ENCODE results near the gene SDCCAG8.
A peak's percentile ranks its signal among the peaks of the same experiment; 100 is the strongest.

The SDCCAG8 gene

DNA sequence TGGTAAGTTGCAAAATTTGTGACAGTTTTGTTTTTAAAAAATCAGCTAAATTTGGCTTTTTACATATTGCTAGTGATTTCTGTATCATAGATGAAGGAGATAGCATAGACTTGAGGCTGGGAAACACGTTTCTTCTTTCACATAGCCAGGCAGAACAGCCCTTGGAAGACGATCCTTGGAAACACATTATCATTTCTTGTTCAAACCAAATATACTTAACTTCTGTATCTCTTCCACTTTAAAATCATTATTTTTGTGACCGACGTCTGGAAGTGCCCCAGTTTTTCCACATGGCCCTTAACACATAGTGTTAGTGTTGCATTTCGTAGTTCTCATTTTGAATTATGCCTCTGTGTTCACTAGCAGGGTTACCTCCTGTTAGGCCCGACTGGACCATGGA is 193.5 kb downstream of the SDCCAG8 start:
- Mint-ChIP-seq H3K27ac (no peak overlapping the region), H3K36me3 (ENCODE audit: low read depth) (peaks cover 6% of the 10 kb centered on the region), H3K27me3 (no peaks in the 10 kb centered on the region), H3K9me3 (no peaks in the 10 kb centered on the region), H3K4me3 (no peak overlapping the region), H3K4me1 (ENCODE audit: low read depth) (peaks cover 42% of the 10 kb centered on the region)
- intact Hi-C loops (cut with micrococcal nuclease), result no loop called here

DNA sequence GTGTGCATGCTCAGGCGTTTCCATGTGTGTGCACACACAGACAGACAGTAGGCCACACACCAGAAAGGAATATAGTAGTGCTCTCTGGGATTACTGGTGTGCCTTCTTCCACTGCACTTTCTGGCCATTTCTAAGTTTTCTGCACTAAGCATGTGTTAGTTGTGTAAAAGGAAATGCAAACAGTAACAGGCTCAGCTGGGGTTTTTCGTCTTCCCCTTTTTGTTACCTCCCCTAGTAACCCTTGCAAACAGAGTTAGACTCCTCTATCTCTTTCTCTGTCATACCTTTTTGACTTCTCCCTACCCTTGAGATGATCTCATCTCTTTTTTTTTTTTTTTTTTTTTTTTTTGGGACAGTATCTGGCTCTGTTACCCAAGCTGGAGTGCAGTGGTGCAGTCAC is 196.3 kb downstream of the SDCCAG8 start:
- no peak overlapping the region for H3K4me3 Mint-ChIP-seq
- H3K9me3 Mint-ChIP-seq, result no peaks in the 10 kb centered on the region
- peak overlapping the region; percentile 30 for H3K27ac Mint-ChIP-seq

DNA sequence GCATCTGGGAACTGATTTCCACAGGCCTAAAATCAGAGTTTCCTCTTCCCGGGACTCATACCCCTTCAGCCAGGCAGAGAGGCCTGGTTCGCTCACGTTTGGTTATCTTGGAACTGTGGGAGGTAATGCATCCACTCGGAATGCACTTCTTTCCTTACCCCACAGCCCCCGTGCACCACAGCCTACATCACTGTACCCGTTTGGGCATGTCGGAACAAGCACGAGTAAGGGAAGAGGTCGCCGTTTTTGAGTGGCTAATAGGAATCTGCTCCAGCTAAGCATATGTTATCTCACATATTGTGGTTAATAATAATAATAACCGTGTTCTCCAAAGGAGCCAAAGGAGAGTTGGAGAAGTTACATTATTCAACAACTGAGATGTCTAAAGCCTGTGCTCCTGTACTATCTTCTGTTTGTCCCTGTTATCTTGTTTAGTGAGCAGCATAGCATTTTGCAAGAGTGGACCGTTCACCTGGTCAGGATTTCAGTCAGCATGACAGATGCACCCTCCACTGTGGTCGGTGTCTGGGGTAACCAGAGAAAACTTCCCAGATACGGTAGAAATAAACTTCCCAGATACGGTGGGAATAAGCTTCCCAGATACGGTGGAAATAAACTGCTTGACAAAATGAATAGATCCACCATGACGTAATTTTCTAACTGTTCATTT is 198.6 kb downstream of the SDCCAG8 start:
- Mint-ChIP-seq H3K9me3 (no peaks in the 10 kb centered on the region), H3K4me1 (ENCODE audit: low read depth) (peaks cover 22% of the 10 kb centered on the region), H3K27ac (no peak overlapping the region), H3K36me3 (ENCODE audit: low read depth) (peaks cover 10% of the 10 kb centered on the region), H3K4me3 (no peak overlapping the region), H3K27me3 (no peaks in the 10 kb centered on the region)
- intact Hi-C loops (cut with micrococcal nuclease), result no loop called here

More for the DNA sequence above, 196.3 kb downstream of the SDCCAG8 start:
- intact Hi-C loops (cut with micrococcal nuclease), result no loop called here
- no peaks in the 10 kb centered on the region for H3K27me3 Mint-ChIP-seq
- peaks cover 28% of the 10 kb centered on the region for H3K4me1 Mint-ChIP-seq (ENCODE audit: low read depth)
- peaks cover 6% of the 10 kb centered on the region for H3K36me3 Mint-ChIP-seq (ENCODE audit: low read depth)

DNA sequence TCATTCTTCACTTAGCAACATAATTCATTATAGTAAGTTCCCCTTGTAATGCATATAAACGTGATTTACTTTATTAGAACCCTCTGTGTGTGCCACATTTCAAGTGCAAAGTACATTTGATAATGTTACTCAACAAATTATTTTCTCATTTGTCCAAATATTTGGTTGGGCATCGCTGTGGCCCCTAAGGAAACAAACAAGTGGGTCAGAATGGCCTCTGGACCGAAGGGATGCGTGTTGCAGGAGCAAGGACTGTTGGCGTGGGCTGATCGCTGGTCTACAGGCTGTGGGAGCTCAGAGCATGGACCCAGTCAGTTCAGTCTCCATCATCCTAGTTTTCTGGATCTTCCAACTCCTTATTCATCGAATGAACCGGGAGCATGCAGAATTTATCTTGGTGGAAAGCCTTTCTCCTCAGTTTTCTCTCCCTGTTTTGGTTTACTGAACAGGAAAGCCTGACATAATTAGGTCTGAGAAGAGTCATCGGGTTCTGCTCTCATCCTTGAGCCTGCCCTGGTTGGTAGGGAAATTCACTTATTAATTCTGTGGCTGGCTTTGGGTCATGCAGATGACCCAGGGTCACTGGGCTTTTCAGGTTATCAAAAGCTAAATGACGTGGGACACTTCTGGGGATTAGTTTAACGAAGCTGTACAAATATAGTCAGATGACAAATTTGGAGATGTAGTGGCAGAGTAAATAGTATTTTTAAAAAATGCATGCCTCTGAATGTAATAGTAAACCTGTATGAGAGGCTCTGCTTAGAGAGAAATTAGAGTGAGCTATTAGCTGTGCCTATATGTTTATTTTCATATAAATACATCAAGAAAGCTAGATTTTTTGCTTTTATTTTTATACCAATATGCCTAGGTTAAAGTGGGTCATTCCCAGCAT is 200.2 kb downstream of the SDCCAG8 start:
- Mint-ChIP-seq H3K9me3 (no peaks in the 10 kb centered on the region), H3K4me3 (no peak overlapping the region), H3K27ac (no peak overlapping the region), H3K4me1 (ENCODE audit: low read depth) (peaks cover 23% of the 10 kb centered on the region), H3K36me3 (ENCODE audit: low read depth) (peaks cover 21% of the 10 kb centered on the region), H3K27me3 (no peaks in the 10 kb centered on the region)
- intact Hi-C loops (cut with micrococcal nuclease), result no loop called here

DNA sequence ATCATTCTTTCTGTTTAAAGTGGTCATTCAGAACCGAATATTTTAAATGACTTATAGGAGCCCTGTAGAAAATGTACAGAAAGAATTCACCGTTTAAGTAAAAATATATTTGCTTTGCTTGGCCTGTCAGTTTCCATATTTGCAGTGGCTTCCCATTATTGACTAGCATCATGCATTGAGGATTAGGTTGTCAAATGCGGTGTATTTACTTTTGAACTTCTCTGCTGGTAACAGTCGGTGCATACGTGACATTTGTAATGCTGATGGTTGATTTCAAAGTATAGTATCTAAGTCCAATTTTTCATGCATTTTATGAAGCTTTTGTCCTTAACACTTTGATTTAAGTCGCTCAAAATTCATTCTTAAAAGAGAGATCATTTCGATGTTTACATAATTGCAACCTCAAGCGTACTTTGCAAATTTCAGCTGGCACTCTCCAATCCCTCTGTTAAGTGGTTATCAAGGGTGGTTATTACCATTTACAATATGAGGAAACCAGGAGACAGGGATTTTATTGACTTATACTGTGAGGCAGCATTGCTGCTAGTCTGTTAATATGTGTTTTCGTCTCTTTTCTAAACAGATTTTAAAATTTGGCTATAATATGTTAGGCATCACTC is 201.6 kb downstream of the SDCCAG8 start:
- Mint-ChIP-seq H3K27ac (no peak overlapping the region), H3K27me3 (no peaks in the 10 kb centered on the region), H3K4me3 (no peak overlapping the region), H3K4me1 (ENCODE audit: low read depth) (peaks cover 12% of the 10 kb centered on the region), H3K9me3 (no peaks in the 10 kb centered on the region), H3K36me3 (ENCODE audit: low read depth) (peaks cover 34% of the 10 kb centered on the region)
- intact Hi-C loops (cut with micrococcal nuclease), result no loop called here

DNA sequence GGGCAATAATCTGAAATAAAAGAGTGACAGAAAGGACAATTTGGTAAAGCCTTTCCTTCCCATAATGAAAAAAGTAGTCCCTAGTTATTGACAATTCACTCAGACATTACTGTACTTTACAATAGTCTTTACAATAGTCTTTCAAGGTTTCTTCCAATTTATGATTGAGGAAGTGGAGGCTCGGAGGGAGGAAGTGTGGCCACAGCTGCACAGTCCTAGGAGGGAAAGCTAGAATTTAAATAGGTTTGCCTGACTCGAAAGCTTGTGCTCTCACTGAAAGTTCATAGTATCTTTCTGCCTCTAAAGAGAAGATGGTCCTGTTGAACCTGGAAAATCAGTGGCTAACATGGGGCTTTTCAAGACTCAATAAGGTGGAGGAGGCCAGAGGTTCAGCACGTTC is 203.2 kb downstream of the SDCCAG8 start:
- intact Hi-C loops (cut with micrococcal nuclease), result no loop called here
- Mint-ChIP-seq H3K27ac (peak overlapping the region; percentile 54), H3K4me1 (ENCODE audit: low read depth) (peaks cover 12% of the 10 kb centered on the region), H3K27me3 (no peaks in the 10 kb centered on the region), H3K36me3 (ENCODE audit: low read depth) (peaks cover 42% of the 10 kb centered on the region), H3K9me3 (no peaks in the 10 kb centered on the region), H3K4me3 (peak overlapping the region; percentile 1)

DNA sequence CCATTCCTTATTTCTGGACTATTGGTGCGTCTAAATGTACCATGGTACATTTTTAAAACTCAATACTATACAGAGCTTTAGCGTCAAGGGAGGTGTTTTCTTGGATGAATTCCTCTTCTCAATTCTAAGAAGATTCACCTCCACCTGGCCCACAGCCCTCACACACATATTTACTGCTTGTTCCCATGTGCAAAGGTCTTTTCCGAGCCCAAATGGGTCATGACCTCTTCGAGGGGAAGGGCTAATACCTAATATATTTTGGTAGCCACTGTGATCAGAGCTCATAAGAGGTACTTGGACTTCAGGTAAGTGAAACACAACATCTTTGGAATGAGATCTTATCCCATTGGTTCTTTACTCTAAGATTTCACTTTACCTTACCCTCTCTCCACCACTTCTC is 205.9 kb downstream of the SDCCAG8 start:
- Mint-ChIP-seq H3K36me3 (ENCODE audit: low read depth) (peaks cover 46% of the 10 kb centered on the region), H3K4me1 (ENCODE audit: low read depth) (peaks cover 12% of the 10 kb centered on the region), H3K27ac (no peak overlapping the region), H3K27me3 (no peaks in the 10 kb centered on the region), H3K9me3 (no peaks in the 10 kb centered on the region), H3K4me3 (no peak overlapping the region)
- intact Hi-C loops (cut with micrococcal nuclease), result no loop called here

DNA sequence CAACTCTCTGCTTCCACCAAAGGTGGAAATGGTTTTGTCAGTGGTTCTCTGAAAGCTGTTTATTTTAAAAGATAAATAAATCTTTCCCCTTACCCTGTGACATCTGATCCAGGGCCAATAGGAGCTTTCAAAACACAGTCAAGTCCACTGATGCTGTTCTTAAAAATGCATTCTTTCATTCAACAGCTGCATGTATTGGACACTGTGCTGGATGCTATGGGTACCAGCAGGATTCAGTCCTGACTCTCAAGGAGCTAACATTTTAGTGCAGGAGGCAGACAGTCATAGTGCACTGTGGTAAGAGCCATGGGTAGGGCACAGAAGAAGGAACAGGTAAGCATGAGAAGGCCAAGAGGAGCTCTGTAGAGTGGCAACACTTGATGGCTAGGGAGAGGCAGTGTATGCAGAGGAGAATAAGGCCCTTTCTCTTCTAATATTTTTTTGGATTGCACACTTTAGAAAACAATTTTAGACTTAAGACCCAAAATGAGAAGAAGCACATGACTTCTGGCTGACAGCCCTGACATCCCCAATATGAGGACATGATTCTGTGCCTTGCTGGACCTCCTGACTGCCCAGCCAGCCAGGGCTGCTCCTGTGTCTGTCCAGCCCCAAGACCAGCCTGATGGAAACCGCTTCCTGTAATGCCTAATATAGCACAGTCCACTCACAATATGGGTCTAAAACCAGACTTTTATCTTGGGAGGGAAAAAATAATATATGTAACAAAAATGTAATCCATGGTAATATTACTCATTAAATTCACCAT is 207.3 kb downstream of the SDCCAG8 start:
- peaks cover 12% of the 10 kb centered on the region for H3K4me1 Mint-ChIP-seq (ENCODE audit: low read depth)
- intact Hi-C loops (cut with micrococcal nuclease), result no loop called here
- H3K4me3 Mint-ChIP-seq, result no peak overlapping the region
- no peak overlapping the region for H3K27ac Mint-ChIP-seq
- H3K9me3 Mint-ChIP-seq, result no peaks in the 10 kb centered on the region
- no peaks in the 10 kb centered on the region for H3K27me3 Mint-ChIP-seq
- H3K36me3 Mint-ChIP-seq (ENCODE audit: low read depth), result peaks cover 48% of the 10 kb centered on the region

DNA sequence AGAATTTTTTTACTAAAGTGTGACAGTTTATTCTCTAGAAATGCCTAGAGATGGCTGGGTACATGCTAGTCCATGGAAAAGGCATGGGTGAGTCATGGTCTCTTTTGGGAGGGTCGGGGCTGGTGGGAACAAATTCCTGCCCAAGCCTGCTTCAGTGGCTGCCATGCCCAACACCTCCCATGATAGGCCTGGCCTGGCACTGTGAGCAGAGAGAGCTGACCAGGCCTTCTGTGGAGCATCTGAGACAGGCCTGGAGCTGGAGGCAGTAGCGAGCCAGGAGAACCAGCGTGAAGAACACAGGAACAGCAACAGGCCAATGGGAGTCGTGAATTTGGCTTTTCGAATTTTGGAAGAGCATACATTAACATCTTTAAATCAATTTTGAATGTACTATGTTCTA is 209.2 kb downstream of the SDCCAG8 start:
- no peaks in the 10 kb centered on the region for H3K9me3 Mint-ChIP-seq
- intact Hi-C loops (cut with micrococcal nuclease), result no loop called here
- H3K27ac Mint-ChIP-seq, result no peak overlapping the region
- H3K27me3 Mint-ChIP-seq, result no peaks in the 10 kb centered on the region
- H3K36me3 Mint-ChIP-seq (ENCODE audit: low read depth), result peaks cover 45% of the 10 kb centered on the region
- H3K4me3 Mint-ChIP-seq, result no peak overlapping the region
- H3K4me1 Mint-ChIP-seq (ENCODE audit: low read depth), result peaks cover 2% of the 10 kb centered on the region

DNA sequence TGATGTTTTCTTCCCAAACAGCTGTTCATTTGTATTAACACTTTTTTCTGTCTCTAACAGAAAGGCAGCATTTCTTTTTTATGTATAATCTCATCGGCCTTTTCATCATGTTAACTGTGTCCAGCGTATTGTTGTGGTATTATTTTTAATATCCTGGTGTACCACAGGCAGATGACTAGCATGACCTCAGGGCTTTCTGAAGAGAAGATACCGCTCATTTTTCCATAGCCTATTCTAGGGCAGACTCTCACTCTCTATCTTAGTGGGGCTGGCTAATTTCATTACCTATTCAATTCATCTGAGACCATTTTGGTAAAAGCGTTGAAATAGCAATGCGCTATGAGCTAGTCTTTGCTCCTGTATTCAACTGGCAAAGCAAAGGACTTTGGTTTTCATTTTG is 209.9 kb downstream of the SDCCAG8 start:
- H3K36me3 Mint-ChIP-seq (ENCODE audit: low read depth), result peaks cover 46% of the 10 kb centered on the region
- intact Hi-C loops (cut with micrococcal nuclease), result no loop called here
- H3K4me1 Mint-ChIP-seq (ENCODE audit: low read depth), result peaks cover 8% of the 10 kb centered on the region
- H3K27me3 Mint-ChIP-seq, result no peaks in the 10 kb centered on the region
- H3K9me3 Mint-ChIP-seq, result no peaks in the 10 kb centered on the region
- H3K4me3 Mint-ChIP-seq, result no peak overlapping the region
- H3K27ac Mint-ChIP-seq, result no peak overlapping the region

DNA sequence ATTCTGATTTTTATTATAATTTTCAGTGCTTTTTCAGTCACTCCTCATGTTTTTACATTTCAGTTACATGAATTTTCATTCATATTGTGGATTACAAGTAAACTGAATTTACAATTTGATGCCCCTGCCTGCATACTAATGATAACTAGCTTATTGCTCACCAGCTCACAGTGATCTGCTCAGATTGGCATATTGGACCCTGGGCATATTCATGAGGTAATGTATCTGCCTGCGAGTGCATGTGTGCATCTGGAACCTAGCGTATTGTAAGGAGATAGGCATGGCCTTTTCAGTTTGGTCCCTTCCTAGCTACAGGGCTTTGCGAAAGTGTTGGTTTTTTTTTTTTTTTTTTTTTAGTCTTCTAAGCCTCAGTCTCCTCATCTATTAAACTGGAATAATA is 213.7 kb downstream of the SDCCAG8 start:
- no peak overlapping the region for H3K4me3 Mint-ChIP-seq
- H3K9me3 Mint-ChIP-seq, result no peaks in the 10 kb centered on the region
- H3K27ac Mint-ChIP-seq, result no peak overlapping the region
- H3K27me3 Mint-ChIP-seq, result no peaks in the 10 kb centered on the region
- peaks cover 37% of the 10 kb centered on the region for H3K4me1 Mint-ChIP-seq (ENCODE audit: low read depth)
- H3K36me3 Mint-ChIP-seq (ENCODE audit: low read depth), result peaks cover 23% of the 10 kb centered on the region
- intact Hi-C loops (cut with micrococcal nuclease), result no loop called here

DNA sequence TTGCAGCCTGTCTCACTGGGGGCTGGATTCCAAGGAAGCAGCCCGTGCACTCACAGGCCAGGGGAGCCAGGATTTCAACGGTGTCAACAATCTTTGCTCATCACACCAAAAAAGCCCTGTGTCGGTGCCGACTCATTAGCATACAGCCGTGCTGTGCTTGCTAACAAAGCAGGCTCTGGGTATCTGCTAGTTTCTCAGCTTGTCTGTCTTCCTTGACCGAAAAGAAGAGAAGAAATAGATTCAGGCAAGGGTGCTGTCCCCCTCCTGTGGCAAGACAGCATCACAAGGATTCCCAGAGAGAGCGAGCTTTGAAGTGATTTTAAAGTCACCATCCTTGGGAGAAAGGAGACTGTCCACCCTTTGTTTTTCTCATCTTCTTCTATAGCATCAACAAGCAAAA is 214.7 kb downstream of the SDCCAG8 start:
- H3K36me3 Mint-ChIP-seq (ENCODE audit: low read depth), result peaks cover 24% of the 10 kb centered on the region
- H3K4me3 Mint-ChIP-seq, result no peak overlapping the region
- peaks cover 37% of the 10 kb centered on the region for H3K4me1 Mint-ChIP-seq (ENCODE audit: low read depth)
- intact Hi-C loops (cut with micrococcal nuclease), result no loop called here
- H3K27ac Mint-ChIP-seq, result peak overlapping the region; percentile 67
- H3K27me3 Mint-ChIP-seq, result no peaks in the 10 kb centered on the region
- H3K9me3 Mint-ChIP-seq, result no peaks in the 10 kb centered on the region

DNA sequence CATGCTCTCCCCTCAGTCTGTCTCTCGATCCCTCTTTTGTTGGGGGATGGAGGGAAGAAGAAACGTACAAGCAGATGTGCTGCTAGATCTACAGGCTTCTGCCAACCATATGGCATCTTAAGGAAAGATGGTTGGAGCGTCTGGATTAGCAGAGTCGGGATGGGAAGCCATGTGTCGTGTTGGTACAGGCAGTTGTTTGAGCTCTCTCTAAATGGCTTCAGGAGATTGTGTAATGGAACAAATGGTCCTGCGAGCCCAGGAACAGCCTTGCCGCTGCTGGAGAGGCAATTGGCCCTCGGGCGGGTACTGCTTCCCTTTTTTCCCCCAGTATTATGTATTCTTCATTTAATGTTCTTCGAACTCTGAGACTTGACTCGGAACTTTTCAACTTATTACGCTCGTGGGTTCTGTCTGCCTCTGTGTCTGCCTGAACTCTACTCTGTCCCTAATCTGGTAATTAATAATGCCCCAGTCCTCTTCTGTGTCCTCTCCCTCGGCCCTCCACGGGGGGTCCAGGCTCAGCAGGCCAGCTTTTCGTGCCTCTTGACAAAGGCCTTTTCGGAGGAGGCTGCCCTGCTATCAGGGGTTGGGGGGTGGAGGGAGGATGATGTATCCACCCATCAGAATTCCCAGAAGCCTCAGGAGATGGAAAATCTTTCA is 215.3 kb downstream of the SDCCAG8 start:
- intact Hi-C loops (cut with micrococcal nuclease), result no loop called here
- peak overlapping the region; percentile 67 for H3K27ac Mint-ChIP-seq
- H3K27me3 Mint-ChIP-seq, result no peaks in the 10 kb centered on the region
- peak overlapping the region; percentile 17 for H3K4me3 Mint-ChIP-seq
- H3K9me3 Mint-ChIP-seq, result no peaks in the 10 kb centered on the region
- peaks cover 30% of the 10 kb centered on the region for H3K36me3 Mint-ChIP-seq (ENCODE audit: low read depth)
- H3K4me1 Mint-ChIP-seq (ENCODE audit: low read depth), result peaks cover 39% of the 10 kb centered on the region
